ENCODE data around the gene C4orf33.

- no peak for TF ChIP-seq CTCF (IDR thresholded peaks at IDR 0.05)
- no peak for TF ChIP-seq POLR2A (IDR thresholded peaks at IDR 0.05)
Observed at GRCh38 chr4:129077326-129077725, 18.6 kb upstream of the C4orf33 start.

Data from lower leg skin (tissue), 3 donors.